ENCODE results near the gene BID.
"Not testable (repeated sequence)": the region's sequence is repeated elsewhere in the genome, so short reads cannot be mapped to it uniquely, and the experiment has no call there.

Gene BID

GRCh38 chr22:17767233-17768065 lies 6.8 kb downstream of the BID start:
- no peak for DNase-seq

GRCh38 chr22:17764852-17765251 lies 9.4 kb downstream of the BID start:
- DNase-seq, result not testable (repeated sequence)

- DNase-seq, result no peak
Measured at GRCh38 chr22:17764036-17764435, 10.2 kb downstream of the BID start.

GRCh38 chr22:17763442-17763841 lies 10.8 kb downstream of the BID start:
- DNase-seq, result not testable (repeated sequence)

GRCh38 chr22:17761138-17761488 lies 13.2 kb downstream of the BID start:
- no peak for DNase-seq

- peak; percentile 12 to 27 for DNase-seq
Measured at GRCh38 chr22:17754233-17754925, 19.9 kb downstream of the BID start.

GRCh38 chr22:17753401-17753989 lies 20.8 kb downstream of the BID start:
- no peak for DNase-seq

GRCh38 chr22:17751596-17751995 lies 22.7 kb downstream of the BID start:
- no peak for DNase-seq

- DNase-seq, result no peak
Measured at GRCh38 chr22:17749605-17750395, 24.5 kb downstream of the BID start.

GRCh38 chr22:17748555-17749353 lies 25.5 kb downstream of the BID start:
- no peak for DNase-seq

- DNase-seq, result no peak
Measured at GRCh38 chr22:17746916-17747315, 27.4 kb downstream of the BID start.

GRCh38 chr22:17744430-17744829 lies 29.8 kb downstream of the BID start:
- peak in 1 of 2 experiments; percentile 1 for DNase-seq

GRCh38 chr22:17743661-17744411 lies 30.4 kb downstream of the BID start:
- no peak for DNase-seq

- peak; percentile 60 to 72 for DNase-seq
Measured at GRCh38 chr22:17742527-17742902, 31.8 kb downstream of the BID start.

- DNase-seq, result no peak
Measured at GRCh38 chr22:17741866-17742526, 32.3 kb downstream of the BID start.

GRCh38 chr22:17739196-17739975 lies 34.9 kb downstream of the BID start:
- no peak for DNase-seq

GRCh38 chr22:17738386-17739128 lies 35.7 kb downstream of the BID start:
- DNase-seq, result no peak

- no peak for DNase-seq
Measured at GRCh38 chr22:17734187-17734586, 40.1 kb downstream of the BID start.

GRCh38 chr22:17733466-17733865 lies 40.8 kb downstream of the BID start:
- DNase-seq, result no peak
